GM19467 (cell line): ENCODE data around the gene RHBDF1.
"Not testable (repeated sequence)": the region's sequence is repeated elsewhere in the genome, so short reads cannot be mapped to it uniquely, and the experiment has no call there.

ENCODE experiments used
- ATAC-seq: cut with Tn5 transposase; IDR thresholded peaks from one replicate; pipeline ENCODE4 v1.9.1; 2021; ENCODE audit warnings: mild to moderate bottlenecking, moderate library complexity; ENCODE audit not compliant: unreplicated experiment

The RHBDF1 gene

GRCh38 chr16:60929-61878 lies 11.2 kb downstream of the RHBDF1 start:
- ATAC-seq = no peak

- no peak for ATAC-seq
These were observed 12.3 kb downstream of the RHBDF1 start for GRCh38 chr16:60166-60565.

DNA sequence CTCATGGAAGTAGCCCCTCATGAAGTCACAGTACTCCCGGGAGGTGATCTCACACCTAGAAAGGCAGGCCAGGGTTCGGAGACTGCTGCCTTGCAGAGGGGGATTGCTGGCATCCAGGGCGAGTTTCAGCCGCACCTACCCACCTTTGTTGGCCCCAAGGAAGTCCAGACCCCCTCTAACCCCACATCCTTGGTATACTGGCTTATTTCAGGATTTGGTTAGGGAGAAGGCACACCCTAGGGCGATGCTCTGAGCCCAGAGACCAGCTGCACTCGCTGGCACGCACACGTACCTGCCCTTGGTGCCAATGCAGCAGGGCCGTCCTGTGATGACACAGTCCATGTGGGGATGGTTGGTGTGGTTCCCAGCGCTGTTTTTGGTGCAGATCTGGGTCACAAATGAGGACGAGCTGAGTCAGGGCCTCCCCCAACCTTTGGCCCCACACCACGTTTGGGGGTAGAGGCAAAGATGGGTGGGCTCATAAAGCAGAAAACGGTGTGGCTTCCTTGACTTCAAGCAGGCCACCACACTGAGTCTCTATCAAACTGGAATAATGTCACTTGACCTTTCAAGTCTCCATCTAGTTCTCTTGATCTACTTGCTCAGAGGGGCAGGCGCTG lies 12.9 kb downstream of the RHBDF1 start:
- no peak for ATAC-seq

DNA sequence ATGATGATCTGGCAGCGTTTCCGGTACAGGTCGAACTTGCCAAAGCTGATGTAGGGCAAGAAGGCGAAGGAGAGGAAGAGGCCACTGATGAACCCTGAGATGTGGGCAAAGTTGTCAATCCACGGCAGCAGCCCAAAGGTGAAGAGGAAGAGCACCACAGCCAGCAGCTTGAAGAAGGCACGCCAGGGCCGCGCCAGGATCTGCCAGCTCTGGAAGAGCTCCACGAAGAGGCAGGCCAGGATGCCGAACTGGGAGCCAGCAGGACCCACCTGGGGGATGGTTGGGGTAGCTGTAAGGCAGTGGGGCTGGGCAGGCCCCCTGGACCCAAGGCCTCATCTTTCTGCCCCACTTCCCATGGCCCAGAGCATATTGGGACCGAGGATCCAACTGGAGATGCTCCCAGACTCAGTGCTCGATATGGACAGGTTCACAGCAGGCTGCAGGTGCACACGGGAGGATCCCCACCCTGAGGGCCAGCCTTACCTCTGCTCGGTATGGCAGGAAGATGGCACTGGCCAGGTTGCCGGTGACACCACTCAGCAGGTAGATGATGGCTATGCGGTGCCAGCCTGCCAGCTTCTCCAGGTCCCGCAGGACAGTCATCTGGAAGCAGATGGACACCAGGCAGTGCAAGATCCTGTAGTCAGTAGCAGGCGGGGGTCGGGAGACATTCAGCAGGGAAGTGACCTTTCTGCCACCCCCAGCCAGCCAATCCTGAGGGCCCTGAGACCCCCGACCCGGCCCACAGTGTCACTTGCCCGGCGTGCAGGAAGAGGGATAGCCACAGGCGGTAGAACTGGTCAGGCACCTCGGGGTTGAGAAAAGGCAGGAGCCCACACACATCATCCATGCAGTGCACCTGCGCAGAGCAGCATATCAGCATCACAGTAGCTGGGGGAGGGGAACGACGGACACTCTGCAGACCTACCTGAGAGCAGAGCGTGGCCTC lies 13.7 kb downstream of the RHBDF1 start:
- ATAC-seq = no peak

GRCh38 chr16:57711-58110 lies 14.7 kb downstream of the RHBDF1 start:
- ATAC-seq = no peak

DNA sequence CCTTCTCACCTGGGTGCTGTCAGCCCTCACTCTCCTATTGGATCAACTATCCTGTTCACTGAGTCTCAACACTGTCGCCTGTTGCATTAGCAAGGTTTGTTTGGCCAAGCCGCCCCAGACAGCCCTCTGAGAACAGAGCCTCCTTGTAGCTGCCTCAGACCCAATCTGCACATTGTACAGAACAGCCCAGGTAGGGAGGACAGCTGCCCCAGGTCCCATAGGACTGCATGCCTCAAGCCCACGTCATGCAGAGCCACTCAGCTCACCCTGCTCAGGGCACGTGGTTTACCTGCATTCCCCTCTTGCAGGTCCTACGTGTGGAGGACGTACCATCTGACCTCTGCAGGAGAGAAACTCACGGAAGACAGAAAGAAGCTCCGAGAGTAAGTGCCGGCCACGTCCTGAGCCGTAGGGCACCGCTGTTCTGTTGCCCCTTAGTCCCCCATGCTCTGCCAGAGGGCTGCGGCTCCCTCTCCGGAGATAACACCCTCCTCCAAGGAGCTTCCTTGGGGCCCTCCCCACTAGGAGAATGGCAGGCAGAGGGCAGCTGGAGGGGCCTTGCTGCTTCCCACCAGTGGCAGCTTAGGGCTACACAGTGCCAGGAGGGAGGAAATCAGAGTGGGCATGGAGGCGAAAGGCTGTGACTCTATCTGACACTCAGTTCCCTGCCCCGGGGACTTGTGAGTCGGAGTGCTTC lies 16.1 kb downstream of the RHBDF1 start:
- ATAC-seq = no peak

- no peak for ATAC-seq
These were observed 16.8 kb downstream of the RHBDF1 start for GRCh38 chr16:55571-56136.

- ATAC-seq = no peak
These were observed 18.2 kb downstream of the RHBDF1 start for GRCh38 chr16:54237-54581.

GRCh38 chr16:53346-54236 lies 18.8 kb downstream of the RHBDF1 start, which contains the start of the genes POLR3K and SNRNP25:
Gene POLR3K, minus strand, starts transcription at chr16:53608. Its CDS starts 22 bp downstream, at chr16:53586.
Gene SNRNP25, plus strand, starts transcription at chr16:53828. Its CDS starts 189 bp downstream, at chr16:54017.
- peak; percentile 93 for ATAC-seq

DNA sequence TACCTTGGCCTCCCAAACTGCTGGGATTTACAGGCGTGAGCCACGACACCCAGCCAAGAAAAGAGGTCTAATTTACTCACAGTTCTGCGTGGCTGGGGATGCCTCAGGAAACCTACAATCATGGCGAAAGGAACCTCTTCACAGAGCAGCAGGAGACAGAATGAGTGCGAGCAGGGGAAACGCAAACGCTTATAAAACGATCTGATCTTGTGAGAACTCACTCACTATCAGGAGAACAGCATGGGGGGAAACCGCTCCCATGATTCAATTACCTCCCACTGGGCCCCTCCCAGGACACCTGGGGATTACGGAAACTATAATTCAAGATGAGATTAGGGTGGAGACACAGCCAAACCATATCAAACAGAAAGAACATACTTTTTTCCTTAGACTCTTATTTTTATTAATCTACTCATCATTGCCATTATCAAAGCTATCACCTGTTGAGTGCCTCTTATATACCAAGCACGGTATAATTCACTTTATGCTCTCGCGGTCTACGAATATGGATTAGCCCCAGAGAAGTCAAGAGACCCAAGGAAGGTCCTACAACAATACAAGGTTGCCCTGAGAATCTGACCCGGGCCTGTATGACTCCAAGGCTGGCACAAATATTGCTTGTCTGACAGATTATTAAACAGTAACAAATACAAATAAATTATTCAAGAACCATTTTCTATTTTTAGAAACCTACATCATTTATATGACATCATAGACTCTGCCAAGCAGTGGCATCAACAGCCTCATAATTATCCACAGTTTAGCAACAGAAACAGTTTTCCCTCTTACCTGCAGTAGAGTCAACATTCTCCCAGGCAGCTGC lies 21.5 kb downstream of the RHBDF1 start:
- no peak for ATAC-seq

DNA sequence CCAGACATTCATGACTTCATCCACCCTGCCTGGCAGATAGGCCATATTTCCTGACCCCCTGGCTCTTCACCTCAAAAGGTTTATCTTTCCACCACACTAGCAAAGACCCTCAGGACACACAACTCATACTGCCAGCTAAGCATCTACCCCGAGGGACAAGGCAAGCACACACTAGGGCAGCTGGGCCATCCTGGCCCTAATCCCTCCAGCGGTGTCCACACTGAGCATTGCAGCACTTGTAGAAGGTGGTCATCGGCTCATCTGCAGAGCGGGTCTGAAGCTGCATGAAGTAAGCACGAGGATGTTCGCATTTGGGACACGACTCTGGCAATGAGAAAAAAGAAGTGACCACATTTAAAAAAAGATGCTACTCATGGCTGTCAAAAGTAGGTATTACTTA lies 25.2 kb downstream of the RHBDF1 start:
- no peak for ATAC-seq

GRCh38 chr16:46510-46909 lies 25.9 kb downstream of the RHBDF1 start:
- not testable (repeated sequence) for ATAC-seq

GRCh38 chr16:45454-45853 lies 27.0 kb downstream of the RHBDF1 start:
- ATAC-seq = no peak

DNA sequence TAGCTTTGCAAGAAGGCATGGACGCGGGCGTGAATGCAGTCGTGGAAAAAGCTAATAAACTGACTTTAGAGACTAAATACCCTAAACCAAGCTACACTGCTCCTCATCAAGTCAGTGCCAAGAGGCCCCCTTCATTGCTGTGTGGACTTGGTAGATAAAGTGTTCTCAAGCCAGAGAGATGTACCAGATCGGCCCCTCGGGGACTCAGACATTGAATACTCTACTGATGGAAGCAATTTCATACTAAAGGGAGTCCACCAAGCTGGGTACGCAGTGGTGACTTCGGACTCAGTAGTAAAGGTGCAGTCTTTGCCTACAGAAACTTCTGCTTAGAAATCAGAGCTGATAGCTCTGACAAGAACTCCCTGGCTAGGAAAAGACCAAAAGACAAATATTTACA lies 27.8 kb downstream of the RHBDF1 start:
- ATAC-seq = no peak

DNA sequence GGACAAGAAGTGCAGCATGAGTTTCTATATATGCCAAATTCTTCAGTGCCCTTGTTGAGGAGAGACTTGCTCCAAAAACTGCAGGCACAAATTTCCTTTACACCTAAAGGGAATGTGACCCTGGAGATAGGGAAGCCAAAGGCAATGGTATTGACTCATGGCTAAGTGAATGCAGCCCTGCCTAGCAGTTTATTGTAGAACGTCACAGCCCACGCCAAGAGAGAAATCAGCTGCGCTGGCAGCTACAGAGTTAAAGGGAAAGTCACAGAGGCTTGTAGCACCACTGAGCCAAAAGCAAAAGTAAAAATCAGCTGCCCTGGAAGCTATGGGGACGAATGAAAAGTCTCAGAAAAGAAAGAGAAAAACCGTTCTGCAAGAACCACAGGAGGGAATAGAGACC lies 29.1 kb downstream of the RHBDF1 start:
- ATAC-seq = no peak

DNA sequence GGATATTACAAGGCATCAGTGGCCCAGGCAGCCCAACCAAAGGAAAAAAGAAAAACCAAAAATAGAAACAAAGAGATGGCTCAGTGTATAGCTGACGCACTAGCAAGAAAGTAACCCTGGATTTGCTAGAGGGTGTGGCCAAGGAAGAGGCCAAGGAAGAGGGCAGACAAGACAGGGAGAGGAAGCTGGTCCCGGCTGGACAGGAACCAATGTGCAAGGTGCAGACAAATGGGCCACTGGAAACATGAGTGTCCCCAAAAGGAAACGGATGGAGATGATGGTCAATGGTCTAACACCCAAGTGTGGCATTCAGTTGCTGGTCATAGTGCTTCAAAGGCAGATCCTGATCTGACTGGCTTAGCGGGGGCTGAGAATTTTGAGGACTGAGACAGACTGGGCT lies 29.7 kb downstream of the RHBDF1 start:
- no peak for ATAC-seq

GRCh38 chr16:42069-42457 lies 30.4 kb downstream of the RHBDF1 start:
- no peak for ATAC-seq

DNA sequence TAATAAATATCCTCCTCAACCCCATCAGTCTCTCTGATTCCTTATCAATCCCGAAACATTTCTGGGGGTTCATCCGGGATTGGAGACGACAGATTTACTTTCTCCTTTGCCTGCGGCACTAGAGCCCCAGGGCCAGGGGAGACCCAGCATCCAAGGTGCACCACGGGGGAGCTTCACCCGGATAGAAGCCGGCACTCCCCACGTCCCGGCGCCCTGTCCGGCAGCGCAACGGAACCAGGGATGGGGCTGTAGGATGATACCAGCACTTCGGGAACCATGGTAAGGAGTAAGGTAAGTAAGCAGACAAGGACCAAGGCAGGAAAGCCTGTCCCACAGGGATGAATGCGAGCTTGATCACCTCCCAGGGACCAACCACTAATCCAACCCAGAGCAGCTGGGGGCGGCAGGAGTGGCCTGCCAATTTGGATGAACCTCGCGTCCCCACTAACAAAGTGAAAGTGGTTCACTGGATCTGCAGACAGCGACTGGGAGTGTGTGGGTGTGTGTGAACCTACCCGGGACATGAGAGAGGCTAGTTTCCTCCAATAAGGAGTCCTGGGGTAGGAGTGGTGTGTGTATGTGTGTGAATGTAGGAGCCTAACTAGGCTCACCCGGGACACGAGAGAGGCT lies 30.9 kb downstream of the RHBDF1 start:
- no peak for ATAC-seq
